GM12872 (cell line): ENCODE results near the gene PREX1.

Experiments
- CTCF ChIP-seq: IDR thresholded peaks from 3 replicates; pipeline ENCODE4 v1.5.1; 2011; ENCODE audit warnings: low read depth, mild to moderate bottlenecking, low read length, moderate library complexity; ENCODE audit not compliant: insufficient read depth

Gene PREX1

GRCh38 chr20:48607544-48607865, 220.3 kb downstream of the PREX1 start:
- no peak for TF ChIP-seq CTCF

- TF ChIP-seq CTCF, result no peak
Measured at GRCh38 chr20:48606841-48607543, 220.8 kb downstream of the PREX1 start.

GRCh38 chr20:48606172-48606840, 221.5 kb downstream of the PREX1 start:
- TF ChIP-seq CTCF, result no peak

- no peak for TF ChIP-seq CTCF
Measured at GRCh38 chr20:48605364-48606171, 222.2 kb downstream of the PREX1 start.

GRCh38 chr20:48604936-48605335, 222.9 kb downstream of the PREX1 start:
- no peak for TF ChIP-seq CTCF

GRCh38 chr20:48604426-48604825, 223.4 kb downstream of the PREX1 start:
- no peak for TF ChIP-seq CTCF

- no peak for TF ChIP-seq CTCF
Measured at GRCh38 chr20:48603819-48604405, 223.9 kb downstream of the PREX1 start.
